HG03108 (cell line): Measurements from ENCODE around the gene HOXA3.

Experiments used
- ATAC-seq: cut with Tn5 transposase; IDR thresholded peaks from one replicate; pipeline ENCODE4 v1.9.1; 2021; ENCODE audit warnings: moderate library complexity; ENCODE audit not compliant: unreplicated experiment

The HOXA3 gene

GRCh38 chr7:27116962-27117886 is 35.2 kb downstream of the HOXA3 start:
- no peak for ATAC-seq

GRCh38 chr7:27116031-27116961 is 36.1 kb downstream of the HOXA3 start:
- ATAC-seq: no peak

- no peak for ATAC-seq
Measured at GRCh38 chr7:27115221-27116026, 37.0 kb downstream of the HOXA3 start.

DNA sequence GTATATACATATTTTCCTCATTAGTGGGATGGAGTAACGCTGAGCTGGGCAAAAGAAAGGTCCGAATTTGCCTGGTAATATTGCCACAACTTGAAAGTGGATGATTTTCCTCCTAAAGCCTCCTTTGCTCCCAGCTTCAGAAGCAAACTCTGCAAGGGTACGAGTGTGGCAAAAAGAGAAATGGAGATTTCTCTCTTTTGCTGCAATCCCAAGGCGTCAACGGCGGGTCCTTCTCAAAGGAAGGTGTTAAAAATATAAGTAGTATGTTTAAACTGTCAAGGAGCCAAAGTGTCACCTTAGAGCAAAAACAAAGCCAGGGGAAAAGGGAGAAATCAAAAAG is 37.5 kb downstream of the HOXA3 start:
- no peak for ATAC-seq

DNA sequence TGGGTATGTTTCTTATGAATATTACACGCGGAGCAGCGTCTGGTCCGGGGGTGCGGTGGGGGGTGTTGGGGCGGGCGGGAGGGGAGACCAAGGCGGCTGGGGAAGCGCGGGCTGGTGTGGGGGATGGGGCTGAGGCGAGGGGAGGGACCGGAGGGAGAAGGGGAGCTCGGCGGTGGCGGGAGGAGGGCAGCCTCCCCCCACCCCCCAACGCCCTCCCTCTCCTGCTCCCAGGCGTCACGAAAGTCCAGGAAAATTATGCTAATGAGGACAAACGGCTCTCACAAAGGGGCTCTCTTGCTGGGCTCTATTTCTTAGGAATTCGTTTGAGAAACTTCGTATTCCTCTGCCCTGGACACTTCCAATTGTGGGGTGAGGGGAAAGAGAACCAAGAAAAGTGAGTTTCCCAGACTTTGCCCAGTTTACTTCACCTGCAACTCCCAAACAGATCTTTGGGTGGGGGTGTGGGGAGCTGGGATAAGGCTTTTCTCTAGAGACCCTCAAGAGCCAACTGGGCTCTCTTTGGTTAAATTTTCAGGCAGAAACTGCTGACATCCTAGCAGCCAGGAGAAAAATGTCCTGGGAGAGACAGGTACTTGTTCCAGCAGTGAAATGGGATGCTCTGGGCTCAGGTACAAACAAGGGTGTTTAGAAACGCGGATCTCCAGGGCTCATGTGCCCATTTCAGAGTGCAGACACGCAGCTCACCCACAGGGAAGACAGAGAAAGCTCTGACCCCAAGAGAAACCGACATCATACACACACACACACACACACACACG is 38.2 kb downstream of the HOXA3 start:
- ATAC-seq: no peak

GRCh38 chr7:27112955-27113949 is 39.1 kb downstream of the HOXA3 start:
- no peak for ATAC-seq

GRCh38 chr7:27112361-27112760 is 40.0 kb downstream of the HOXA3 start:
- ATAC-seq: no peak

DNA sequence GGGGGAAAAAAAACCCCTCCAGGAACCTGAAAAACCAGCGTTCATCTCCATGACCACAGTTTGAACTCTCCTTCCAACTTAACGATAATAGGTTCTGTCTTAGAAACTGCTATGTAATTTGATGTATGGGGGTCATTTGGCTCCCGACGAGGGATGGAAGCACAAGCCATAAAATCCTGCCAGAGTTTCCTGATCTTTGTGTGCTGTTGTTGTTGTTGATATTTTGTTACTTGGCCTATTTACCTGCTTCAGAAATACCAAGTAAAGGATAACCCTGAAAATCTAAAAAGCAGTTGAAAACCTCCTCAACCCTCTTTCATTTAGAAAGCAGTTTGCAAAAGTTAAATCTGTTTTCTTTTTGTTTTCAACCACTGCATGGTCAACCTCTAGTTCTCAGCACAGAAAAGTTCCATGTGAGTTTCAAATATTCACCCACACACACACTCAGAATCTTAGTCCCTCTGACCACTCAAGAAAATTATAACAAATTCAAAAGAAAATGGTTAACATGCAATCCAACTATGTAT is 40.6 kb downstream of the HOXA3 start:
- ATAC-seq: no peak

- ATAC-seq: no peak
Measured at GRCh38 chr7:27111042-27111750, 41.2 kb downstream of the HOXA3 start.

- no peak for ATAC-seq
Measured at GRCh38 chr7:27110186-27111031, 42.0 kb downstream of the HOXA3 start.

GRCh38 chr7:27109466-27110185 is 42.8 kb downstream of the HOXA3 start:
- ATAC-seq: no peak

GRCh38 chr7:27108390-27109127 is 43.8 kb downstream of the HOXA3 start:
- ATAC-seq: no peak

DNA sequence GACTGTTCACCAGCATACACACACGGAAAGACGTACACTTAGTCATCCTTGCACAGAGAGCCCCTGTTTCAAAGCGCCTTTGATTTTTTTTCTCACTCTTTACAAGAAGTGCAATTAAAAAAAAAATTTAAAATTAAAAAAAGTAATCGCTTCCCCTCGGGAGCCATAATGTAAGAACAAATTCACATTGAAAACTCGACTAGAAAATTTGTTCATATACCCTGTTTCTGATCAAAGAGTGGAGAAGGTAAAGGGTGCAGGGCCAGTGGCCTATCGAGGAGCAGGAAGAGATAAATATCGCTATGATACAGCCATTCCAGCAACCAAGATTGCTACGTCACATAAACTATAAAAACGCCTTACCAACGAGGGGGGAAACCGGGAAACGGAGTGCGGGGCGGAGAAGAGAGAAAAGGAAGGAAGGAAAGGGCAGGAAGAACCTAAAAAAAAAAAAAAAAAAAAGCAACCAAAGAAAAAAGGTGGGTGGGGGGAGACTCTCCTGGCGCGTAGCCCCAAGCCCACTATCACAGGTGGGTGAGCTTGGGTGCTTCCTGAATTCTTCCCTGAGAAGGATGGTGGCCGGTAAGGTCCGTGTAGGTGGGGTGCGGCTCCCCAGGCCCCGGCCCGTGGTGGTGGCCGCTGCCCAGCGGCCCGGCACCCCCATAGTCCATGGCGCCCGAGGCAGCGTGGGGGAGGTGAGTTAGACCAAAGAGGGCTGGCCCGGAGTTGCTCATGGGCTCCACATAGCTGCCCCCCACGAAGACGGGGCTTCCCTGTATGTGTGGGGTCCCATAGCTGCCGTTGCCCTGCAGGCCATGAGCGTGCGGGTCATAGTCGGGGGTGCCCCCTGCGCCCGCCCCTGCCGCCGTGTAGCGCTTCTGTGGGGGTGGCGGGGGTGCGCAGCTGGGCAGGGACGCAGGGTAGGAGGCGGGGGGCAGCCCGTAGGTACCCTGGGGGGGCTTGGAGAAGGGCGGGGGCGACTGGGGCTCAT is 44.7 kb downstream of the HOXA3 start:
- no peak for ATAC-seq

DNA sequence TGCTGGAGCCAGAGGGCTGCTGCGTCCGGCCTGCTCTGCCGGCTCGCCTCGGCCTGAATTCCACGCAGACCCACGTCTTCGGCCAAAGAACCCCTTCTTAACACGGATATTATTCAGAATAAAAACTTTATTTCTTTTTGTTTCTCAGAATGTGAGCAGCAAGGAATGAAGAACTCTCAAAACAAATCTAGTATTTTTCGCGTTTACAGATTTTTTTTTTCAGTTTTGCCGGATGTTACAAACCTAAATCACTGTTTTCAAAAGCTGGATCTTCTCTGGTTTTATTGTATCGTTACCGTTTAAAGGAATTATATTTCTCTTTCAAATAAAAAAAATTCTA is 45.5 kb downstream of the HOXA3 start:
- no peak for ATAC-seq
